Activated CD4-positive, alpha-beta T cell treated with anti-CD3 and anti-CD28 coated beads for 48 hours (primary cell): ENCODE data around the gene RXRA.
"Not testable (repeated sequence)": the region's sequence is repeated elsewhere in the genome, so short reads cannot be mapped to it uniquely, and the experiment has no call there.

Experiments used
- DNase-seq: peaks from one replicate; pipeline ENCODE4 v3.0.0-alpha.2; 2020

The RXRA gene

DNA sequence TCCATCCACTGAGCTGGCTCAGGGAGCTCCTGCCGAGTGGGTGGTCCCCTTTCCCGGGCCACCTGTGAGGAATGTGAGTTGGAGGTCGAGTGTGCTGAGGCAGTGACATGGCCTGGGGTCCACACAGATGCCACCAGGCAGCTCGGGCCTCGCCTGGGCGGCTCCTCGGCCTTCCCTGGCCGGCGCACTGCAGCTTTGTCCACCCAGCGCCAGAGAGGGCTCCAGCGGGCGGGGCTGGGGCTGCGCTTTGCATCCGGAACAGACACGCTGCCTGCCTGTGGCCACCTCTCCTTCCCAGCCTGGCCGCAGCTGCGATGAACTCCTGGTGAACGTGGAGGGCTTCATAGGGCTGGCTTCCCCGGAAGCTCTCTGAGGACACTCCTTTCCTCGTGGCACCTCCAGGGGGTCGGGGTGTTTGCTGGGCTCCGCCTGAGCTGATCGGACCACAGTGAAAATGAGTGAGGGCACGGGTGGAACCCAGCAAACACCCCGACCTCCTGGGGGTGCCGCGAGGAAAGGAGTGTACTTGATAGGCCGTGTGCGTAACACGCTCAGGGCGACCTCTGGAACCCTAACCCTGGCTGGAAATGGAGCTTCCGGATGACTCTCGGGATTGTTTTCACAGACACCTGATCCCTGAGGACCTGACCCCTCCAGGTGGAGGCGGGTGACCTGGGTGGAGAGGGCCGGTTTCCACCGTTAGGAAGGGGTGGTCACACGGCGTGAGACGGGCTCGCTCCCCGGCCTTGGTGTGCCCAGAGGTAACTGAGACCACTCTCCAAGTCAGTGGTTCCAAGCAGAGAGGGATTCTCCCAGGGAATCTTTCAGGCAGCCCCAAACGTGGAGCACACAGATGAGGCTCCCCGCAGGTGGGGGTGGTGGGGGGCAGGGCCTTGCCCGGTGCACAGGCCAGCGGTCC, 31.8 kb upstream of the RXRA start:
- DNase-seq, result no peak

GRCh38 chr9:134295101-134295745, 31.0 kb upstream of the RXRA start:
- DNase-seq, result no peak

- no peak for DNase-seq
Measured at GRCh38 chr9:134295746-134296250, 30.5 kb upstream of the RXRA start.

GRCh38 chr9:134296301-134297082, 29.8 kb upstream of the RXRA start:
- DNase-seq, result no peak

DNA sequence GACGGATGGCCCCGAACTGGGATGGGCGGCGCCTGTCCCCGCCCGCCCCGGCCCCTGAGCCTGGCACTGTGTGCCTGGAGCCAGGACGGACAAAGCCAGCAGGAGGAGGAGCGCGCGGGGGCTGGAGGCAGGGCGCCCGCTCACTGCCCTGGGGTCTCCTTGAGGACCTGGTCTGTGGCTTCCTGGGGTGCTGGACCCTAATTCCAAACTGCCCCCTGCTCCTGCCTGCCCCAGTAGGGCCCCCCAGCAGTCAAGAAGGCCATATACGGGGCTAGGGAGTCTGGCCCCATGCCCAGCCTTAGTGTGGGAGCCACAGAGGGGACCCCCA, 29.2 kb upstream of the RXRA start:
- DNase-seq, result no peak

DNA sequence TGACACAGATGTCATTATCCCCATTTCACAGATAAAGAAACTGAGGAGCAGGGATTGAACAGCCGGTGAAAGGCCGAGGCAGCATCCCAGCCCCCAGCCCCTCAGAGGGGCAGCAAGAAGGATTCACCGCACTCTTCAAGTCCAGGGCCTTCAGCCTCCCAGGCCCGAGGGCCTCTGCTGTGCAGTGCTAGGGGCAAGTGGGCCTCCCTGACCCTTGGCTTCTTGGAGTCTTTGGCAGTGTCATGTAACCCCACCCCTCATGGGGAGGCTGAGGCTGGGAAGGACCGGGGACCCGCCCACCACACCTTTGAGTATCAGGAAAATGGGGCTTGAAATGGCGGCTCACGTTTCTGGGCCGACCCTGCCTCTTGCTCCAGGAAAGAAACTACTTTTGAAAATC, 28.7 kb upstream of the RXRA start:
- DNase-seq, result no peak

GRCh38 chr9:134298000-134298399, 28.3 kb upstream of the RXRA start:
- DNase-seq, result no peak

GRCh38 chr9:134299068-134299467, 27.2 kb upstream of the RXRA start:
- no peak for DNase-seq

DNA sequence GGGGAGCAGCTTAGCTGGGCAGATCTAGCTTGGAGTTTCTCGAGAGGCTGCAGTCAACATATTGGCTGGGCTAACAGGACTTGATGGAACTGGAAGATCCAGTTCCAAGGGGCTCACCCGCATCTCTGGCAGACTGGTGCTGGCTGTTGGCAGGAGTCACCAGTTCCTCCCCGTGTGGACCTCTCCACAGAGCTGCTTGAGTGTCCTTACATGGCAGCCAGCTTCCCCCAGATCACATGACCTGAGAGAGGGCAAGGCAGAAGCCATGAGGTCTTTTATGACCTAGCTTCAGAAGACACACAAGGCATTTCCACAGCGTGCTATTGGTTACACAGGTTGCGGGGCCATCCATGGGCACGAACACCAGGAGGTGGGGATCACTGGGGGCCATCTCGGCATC, 26.4 kb upstream of the RXRA start:
- no peak for DNase-seq

DNA sequence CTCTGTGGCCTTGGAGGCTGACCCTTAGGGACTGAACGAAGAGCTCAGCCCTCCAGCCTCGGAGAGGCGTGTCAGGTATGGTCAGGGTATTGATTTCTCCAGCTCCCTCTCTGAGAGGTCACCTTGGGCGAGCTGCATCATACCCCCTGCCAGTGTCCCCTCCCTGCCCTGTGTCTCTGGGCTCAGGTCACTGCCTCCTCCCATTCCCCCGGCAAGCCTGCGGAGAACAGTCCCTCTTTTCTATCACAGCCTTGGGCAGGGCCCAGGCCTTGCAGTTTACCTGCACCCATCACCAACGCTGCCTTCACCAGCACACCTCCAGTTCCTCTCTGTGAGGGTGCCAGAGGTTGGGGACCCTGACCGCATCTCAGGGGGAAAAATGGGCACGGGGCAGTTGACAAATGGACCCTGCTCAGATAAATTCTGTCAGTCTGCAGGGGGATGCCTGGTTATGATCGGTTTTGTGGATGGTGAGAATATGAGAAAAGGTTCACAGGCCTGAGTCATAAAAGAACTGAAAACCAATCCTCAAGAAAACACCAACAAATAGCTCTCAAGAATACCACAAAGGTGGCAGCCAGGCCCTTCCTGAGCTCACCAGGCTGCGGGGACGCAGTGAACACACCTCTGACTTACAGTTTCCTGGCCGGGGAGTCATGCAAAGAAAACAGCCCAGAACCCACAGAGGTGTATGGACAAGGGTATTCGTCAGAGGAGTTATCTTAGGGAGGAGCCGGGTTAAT, 24.7 kb upstream of the RXRA start:
- DNase-seq, result peak; percentile 81

- no peak for DNase-seq
Measured at GRCh38 chr9:134302130-134302817, 24.0 kb upstream of the RXRA start.

DNA sequence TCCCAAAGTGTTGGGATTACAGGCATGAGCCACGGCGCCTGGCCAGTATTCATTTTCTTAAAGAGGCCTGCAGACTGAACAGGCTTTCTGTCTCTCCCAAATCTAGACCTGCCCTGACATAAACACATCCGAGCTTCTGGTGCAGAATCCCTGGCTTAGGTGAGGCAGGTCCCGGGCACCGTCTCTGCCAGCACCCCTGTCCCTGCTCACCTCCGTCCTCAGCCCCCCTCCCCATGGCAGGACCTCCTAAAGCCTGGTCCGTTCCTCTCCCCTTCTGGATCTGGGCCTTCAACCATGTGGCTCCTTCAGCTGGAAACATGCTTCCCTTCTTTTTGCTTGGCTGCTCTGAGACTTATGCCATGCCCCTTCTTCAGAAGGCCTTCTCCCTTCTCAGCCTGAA, 22.7 kb upstream of the RXRA start:
- no peak for DNase-seq

- no peak for DNase-seq
Measured at GRCh38 chr9:134304261-134304660, 22.0 kb upstream of the RXRA start.

DNA sequence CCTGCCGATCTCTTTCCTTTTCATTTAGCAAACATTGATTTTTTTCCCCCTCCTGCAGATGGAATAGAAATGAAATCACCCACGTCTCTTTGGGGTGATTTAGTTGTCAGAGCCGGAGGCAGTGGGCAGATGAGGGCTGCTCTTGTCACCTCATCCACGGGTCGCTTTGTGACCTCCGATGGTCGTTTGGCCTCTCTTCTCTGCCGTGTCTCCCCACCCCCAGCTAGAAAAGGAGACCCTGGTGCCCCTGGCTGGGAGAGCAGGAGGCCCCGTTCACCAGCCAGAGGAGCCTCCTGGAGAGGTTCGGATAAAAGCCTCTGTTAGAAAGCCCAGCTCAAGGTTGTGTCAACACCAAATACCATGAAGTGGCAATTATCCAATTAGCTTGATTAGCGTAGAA, 21.6 kb upstream of the RXRA start:
- no peak for DNase-seq

GRCh38 chr9:134305533-134305932, 20.7 kb upstream of the RXRA start:
- DNase-seq, result no peak

GRCh38 chr9:134306042-134306441, 20.2 kb upstream of the RXRA start:
- DNase-seq, result not testable (repeated sequence)

GRCh38 chr9:134306636-134307600, 19.3 kb upstream of the RXRA start:
- DNase-seq, result no peak

GRCh38 chr9:134307674-134308638, 18.3 kb upstream of the RXRA start:
- DNase-seq, result no peak

DNA sequence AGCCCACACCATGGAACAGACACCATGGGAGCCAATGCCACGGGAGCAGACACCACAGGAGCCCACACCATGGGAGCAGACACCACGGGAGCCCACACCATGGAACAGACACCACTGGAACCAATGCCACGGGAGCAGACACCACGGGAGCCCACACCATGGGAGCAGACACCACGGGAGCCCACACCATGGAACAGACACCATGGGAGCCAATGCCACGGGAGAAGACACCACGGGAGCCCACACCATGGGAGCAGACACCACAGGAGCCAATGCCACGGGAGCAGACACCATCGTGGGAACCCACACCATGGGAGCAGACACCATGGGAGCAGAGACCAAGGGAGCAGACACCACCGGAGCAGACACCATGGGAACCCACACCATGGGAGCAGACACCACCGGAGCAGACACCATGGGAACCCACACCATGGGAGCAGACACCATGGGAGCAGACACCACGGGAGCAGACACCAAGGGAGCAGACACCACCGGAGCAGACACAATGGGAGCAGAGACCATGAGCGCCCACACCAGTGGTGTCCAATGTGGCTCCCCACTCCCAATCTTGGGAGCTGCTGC, 17.5 kb upstream of the RXRA start:
- DNase-seq, result not testable (repeated sequence)
